Cardiac fibroblast (primary cell): ENCODE measurements around the gene ADARB2.

Experiments used
- DNase-seq, 2 donors: peaks; one replicate each; pipeline versions ENCODE4 v3.0.0 to v3.0.0-alpha.2; 2010; ENCODE audit warnings: low read depth in 2 of 2
- H3K4me3 ChIP-seq, 2 donors: replicated peaks in 1 of 2; 1 replicate in 1 of 2; 2 replicates in 1 of 2; pipeline ENCODE4 v1.5.1; 2011; ENCODE audit warnings: low read depth in 2 of 2, low read length in 2 of 2, mild to moderate bottlenecking in 2 of 2, moderate library complexity in 1 of 2
- CTCF ChIP-seq: IDR thresholded peaks from one replicate; pipeline ENCODE4 v1.5.1; 2011; ENCODE audit warnings: low read depth, mild to moderate bottlenecking, low read length, inconsistent platforms

The ADARB2 gene

GRCh38 chr10:1454428-1454827 is 282.9 kb downstream of the ADARB2 start:
- no peak overlapping the region for H3K4me3 ChIP-seq
- DNase-seq, result no peak
- TF ChIP-seq CTCF, result no peak

GRCh38 chr10:1452777-1453176 is 284.5 kb downstream of the ADARB2 start:
- H3K4me3 ChIP-seq, result no peak overlapping the region
- no peak for DNase-seq
- no peak for TF ChIP-seq CTCF

- no peak for TF ChIP-seq CTCF
- DNase-seq, result no peak
Measured at GRCh38 chr10:1451941-1452340, 285.4 kb downstream of the ADARB2 start.

GRCh38 chr10:1451362-1451888 is 285.9 kb downstream of the ADARB2 start:
- TF ChIP-seq CTCF, result no peak
- no peak for DNase-seq
- H3K4me3 ChIP-seq, result no peak overlapping the region

More at GRCh38 chr10:1451941-1452340, 285.4 kb downstream of the ADARB2 start:
- H3K4me3 ChIP-seq, result no peak overlapping the region

GRCh38 chr10:1449572-1450205 is 287.6 kb downstream of the ADARB2 start:
- no peak overlapping the region for H3K4me3 ChIP-seq
- TF ChIP-seq CTCF, result no peak
- no peak for DNase-seq

- H3K4me3 ChIP-seq, result no peak overlapping the region
- no peak for DNase-seq
- TF ChIP-seq CTCF, result no peak
Measured at GRCh38 chr10:1449021-1449420, 288.3 kb downstream of the ADARB2 start.

- H3K4me3 ChIP-seq, result no peak overlapping the region
- DNase-seq, result no peak
- no peak for TF ChIP-seq CTCF
Measured at GRCh38 chr10:1448252-1448930, 288.9 kb downstream of the ADARB2 start.
